OCI-LY7 (cell line): Measurements from ENCODE around the gene MACROD2.

Experiments used
- EZH2phosphoT487 ChIP-seq: fragments of 200-600 bp; sonication (generic); IDR thresholded peaks from 2 replicates; pipeline ENCODE4 v1.6.1; 2018; ENCODE audit warnings: low read depth, borderline replicate concordance, mild to moderate bottlenecking, mixed run types, antibody characterized with exemption, low read length, moderate library complexity, mixed read lengths
- TF ChIP-seq, protein P1 (sequence below): fragments of 200-600 bp; sonication (generic); conservative IDR thresholded peaks from 2 replicates; pipeline ENCODE4 v1.5.1; 2014; ENCODE audit warnings: mild to moderate bottlenecking, antibody characterized with exemption, low read length, moderate library complexity, mixed read lengths

DNA sequence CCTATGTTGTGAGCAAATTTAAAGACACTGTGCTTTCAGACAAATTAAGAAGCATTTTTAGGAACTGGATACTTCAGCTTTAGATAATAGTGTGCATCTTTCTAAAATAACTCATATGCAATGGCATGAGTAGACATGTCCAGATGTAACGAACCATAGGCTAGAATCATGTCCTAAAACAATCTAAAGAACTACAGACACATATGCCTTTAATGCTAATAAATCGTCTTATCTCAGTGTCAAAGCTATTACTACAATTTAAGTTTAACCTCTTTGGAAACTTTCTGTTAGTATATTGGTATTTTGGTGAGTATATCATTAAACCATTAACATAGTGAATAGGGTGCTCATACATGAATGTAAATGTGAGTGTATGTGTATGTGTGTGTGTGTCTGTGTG lies 1250.6 kb downstream of the MACROD2 start:
- TF ChIP-seq, protein P1, sequence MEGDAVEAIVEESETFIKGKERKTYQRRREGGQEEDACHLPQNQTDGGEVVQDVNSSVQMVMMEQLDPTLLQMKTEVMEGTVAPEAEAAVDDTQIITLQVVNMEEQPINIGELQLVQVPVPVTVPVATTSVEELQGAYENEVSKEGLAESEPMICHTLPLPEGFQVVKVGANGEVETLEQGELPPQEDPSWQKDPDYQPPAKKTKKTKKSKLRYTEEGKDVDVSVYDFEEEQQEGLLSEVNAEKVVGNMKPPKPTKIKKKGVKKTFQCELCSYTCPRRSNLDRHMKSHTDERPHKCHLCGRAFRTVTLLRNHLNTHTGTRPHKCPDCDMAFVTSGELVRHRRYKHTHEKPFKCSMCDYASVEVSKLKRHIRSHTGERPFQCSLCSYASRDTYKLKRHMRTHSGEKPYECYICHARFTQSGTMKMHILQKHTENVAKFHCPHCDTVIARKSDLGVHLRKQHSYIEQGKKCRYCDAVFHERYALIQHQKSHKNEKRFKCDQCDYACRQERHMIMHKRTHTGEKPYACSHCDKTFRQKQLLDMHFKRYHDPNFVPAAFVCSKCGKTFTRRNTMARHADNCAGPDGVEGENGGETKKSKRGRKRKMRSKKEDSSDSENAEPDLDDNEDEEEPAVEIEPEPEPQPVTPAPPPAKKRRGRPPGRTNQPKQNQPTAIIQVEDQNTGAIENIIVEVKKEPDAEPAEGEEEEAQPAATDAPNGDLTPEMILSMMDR = no peak
- no peak for TF ChIP-seq EZH2phosphoT487
